GM21576 (cell line): Measurements from ENCODE around the gene PLA2G2E.

Source experiments
- ATAC-seq: cut with Tn5 transposase; IDR thresholded peaks from one replicate; pipeline ENCODE4 v1.9.1; 2021; ENCODE audit warnings: mild to moderate bottlenecking, moderate library complexity; ENCODE audit not compliant: unreplicated experiment

The PLA2G2E gene

GRCh38 chr1:19923137-19923952, at the start of gene PLA2G2E:
Gene PLA2G2E, minus strand, starts transcription at chr1:19923617. Its CDS starts 58 bp downstream, at chr1:19923559.
- ATAC-seq: no peak

DNA sequence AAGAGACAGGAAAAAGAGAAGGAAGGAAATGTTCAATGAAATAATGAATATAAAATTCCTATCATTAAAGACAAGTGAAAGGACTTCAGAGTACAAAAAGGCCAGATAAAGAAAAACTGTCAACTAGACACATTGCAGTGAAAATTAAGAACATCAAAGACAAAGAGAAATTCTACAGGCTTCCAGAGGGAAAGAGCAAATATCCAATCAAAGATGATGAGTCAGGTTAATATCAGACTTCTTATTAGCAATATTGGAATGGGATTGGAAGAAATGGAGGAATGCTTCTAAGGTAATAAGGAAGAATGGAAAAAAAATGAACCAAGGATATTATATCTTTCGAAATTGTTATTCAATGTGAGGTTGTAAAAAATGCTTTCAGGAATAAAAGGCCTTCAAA, 48.2 kb upstream of the PLA2G2E start:
- no peak for ATAC-seq

- no peak for ATAC-seq
These were observed 46.7 kb upstream of the PLA2G2E start for GRCh38 chr1:19969898-19970660.

DNA sequence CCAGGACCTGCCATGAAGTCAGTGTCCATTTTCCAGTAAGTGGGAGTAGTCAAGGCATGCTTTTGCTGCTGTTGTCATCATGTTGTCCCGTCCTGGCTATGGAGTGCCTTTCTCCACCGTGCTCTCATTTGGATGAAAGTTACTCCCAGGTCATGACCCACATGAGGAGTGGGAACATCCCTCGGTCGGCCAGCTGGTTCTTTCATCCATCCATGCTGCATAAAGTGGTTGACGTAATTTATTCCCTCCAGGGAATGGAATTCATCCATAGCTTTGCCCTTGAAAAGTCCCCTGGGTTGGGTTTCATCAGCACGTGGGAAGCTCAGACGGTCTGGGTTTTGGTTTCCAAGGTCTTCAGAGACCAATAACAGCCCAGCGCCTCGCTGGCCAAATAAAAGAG, 44.4 kb upstream of the PLA2G2E start:
- ATAC-seq: no peak

DNA sequence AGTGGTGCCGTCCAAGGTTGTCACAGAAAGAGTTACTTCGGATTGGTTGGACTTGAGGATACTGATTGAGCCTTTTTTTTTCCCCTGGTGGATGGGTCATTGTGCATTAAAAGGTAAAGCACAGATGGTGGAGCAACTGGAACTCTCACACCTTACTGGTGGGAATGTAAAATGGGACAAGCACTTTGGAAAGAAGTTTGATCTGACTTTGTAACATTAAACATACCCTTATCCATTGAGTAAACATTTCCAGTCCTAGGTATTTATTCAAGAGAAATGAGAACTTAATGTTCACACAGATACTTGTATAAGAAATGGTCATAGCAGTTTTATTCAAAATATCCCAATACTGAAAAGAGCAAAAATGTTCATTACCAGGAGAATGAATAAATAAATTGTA, 41.1 kb upstream of the PLA2G2E start:
- ATAC-seq: no peak

DNA sequence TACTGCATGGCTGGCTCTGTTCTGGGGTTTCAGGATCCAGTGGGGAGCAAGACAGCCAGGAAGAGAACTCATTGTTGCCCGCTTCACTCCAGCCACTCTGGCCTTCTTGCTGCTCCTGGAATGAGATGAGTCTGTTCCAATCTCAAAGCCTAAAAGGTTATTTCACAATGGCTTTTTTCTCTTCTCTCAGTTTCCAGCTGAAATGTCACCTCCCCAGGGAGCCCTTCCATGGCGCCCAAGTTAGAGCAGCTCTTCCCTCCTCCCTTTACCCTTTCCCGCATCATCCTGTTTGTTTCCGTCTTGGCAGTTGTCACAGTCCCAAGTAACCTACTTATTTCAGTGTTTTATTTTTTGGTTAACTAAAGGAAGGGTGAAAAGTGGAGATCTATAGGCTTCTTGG, 40.2 kb upstream of the PLA2G2E start:
- ATAC-seq: no peak

GRCh38 chr1:19960591-19960990, 37.2 kb upstream of the PLA2G2E start:
- ATAC-seq: no peak

DNA sequence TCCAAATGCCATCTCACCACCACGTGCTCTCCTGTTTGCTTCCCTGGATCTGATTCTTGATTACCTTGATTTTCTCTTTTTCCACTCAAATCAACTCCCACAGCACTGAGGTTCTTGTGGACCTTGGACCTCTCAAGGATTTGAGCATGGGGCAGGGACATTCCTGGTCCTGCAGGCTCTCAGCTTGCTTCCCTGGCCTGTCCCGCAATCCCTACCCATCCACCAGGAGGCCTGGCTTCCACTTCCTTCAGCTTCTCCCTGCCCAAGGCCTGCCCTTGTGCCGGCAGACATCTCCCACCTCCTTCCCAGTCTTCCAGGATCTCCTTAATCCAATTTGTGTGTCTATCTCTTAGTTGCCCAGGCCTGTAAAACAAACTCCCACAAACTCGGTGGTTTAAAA, 34.4 kb upstream of the PLA2G2E start:
- ATAC-seq: no peak

- no peak for ATAC-seq
These were observed 32.2 kb upstream of the PLA2G2E start for GRCh38 chr1:19955534-19956170.

DNA sequence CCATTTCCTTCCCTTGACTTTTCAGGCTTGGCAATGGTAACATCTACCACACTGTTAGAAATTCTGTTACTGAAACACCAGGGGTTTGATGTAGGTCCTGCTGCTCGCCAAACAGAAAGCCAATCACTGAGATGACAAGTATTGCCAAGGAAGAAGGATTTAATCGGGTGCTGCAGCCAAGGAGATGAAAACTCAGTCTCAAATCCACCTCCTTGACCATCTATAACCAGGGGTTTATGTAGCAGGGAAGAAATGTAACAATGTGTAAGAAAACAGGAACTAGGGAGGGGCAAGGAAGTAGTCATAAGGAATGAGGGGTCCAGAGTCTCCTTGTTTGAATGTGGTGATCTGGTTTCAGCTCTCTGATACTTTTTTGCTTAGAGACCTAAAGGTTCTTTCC, 30.6 kb upstream of the PLA2G2E start:
- no peak for ATAC-seq

GRCh38 chr1:19949016-19949415, 25.6 kb upstream of the PLA2G2E start:
- ATAC-seq: no peak

DNA sequence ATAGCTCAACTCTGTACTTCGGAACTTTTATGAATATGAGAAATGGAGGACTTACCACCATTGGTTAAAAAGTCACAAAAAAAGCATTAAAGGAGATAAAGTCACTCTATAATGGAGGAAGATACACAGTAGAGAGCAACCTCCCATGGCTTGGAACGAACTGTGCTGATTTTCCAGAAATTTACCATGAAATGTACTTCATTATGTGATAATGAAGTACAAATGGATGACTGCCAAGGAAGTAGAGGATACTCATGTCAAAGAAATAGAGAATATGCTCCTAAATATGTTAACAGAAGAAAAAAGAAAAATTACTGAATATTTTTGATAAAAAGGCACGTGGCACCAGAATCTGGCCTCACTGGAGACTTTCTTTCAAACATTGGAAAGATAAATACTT, 23.6 kb upstream of the PLA2G2E start:
- no peak for ATAC-seq

DNA sequence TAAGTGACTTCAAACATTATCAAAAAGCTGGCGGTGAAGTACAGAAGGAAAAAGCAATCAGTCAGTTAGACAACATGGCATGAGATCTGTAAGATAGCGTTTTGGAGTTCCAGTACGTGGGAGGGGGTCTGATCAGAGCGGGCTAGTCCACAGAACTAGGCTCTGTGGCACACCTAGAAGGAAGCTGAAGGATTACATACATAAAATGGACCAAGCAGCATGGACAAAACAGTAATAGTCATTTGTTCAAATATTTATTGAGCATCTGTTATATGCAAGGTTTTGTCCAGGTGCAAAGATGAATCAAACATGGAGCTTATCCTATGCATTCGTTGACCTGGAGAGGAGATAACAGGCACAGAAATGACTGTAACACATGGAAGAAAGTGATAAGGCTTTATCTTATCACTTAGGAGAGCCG, 22.9 kb upstream of the PLA2G2E start:
- no peak for ATAC-seq

GRCh38 chr1:19945914-19946313, 22.5 kb upstream of the PLA2G2E start:
- no peak for ATAC-seq

GRCh38 chr1:19942657-19943056, 19.2 kb upstream of the PLA2G2E start:
- no peak for ATAC-seq

DNA sequence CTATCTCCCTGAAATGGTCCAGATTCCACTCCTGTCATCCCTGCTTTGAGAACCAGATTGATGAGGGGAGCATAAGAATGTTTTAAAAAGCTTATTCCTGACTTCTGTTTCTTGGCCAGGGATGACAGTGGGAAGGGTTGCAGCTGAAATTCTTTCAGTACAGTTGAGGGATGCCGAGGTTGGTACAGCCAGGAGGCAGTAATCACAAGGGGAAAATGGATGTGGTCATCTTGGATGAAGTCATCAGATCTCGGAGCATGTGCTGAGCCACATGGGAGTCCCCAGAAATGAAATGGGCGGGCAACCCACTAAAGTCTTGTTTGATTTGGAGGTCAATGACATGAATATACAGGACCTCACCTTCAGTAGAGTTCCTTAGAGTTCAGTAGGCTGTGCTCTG, 18.7 kb upstream of the PLA2G2E start:
- no peak for ATAC-seq

DNA sequence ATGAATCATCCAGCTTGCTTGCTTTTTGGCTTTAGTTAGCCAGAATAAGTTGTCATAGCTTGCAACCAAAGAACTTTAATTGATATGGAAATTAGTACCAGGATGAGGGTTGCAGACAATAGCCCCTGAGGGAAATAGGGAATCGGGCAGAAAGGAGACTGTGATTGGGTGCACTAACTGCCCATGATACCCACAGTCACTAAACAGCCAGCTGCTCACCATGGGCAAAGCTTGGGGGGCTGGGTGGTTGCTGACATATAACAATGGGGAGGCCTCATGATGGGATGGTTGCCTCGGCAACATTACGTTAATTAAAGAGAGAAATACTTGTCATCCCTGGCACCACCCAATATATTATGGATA, 17.8 kb upstream of the PLA2G2E start:
- no peak for ATAC-seq

DNA sequence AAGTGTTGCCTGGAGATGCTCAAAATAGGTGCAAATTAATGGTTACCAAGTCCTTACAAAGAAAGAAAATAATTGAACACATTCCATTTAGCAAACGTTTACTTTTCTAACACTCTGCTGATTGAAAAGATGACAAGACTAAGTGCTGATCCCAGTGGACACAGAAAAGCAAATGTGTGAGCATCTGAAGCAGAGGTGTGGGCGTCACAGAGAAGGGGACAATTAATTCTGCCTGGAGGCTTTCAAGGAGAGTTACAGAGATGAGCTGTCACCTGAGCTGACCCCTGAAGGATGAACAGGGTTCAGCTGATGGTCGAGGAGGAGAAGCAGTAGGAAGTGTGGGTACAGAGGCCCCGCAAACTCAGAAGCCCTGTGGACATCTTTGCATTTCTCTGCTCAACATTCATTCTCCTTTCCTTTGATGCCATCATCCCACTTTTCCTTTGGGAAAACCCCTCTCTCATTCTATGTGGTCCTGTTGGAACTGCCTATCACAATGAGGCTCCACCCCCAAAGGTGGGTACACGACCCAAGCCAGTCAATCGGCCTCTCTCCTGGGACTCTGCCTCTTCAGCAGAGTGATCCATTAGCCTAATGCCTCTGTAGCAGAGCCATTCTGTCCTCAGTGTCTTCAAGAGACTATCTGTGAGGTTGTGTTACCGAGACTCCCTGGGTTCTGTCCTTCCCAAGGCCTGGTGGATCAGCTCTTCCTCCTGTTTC, 17.2 kb upstream of the PLA2G2E start:
- no peak for ATAC-seq

DNA sequence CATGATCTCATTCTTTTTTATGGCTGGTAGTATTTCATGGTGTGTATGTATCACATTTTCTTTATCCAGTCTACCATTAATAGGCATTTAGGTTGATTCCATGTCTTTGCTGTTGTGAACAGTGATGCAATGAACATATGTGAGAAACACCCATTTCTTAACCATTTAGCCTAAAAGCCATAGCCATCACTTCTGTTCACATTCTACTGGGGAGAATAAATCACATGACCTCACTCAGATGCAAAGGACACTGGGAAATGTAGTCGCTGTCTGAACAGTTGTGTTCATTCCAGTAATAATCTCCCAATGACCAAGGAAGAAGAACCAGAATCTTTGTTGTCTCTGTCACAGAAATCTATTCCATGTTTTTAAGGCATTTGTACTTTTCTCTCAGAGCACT, 15.1 kb upstream of the PLA2G2E start:
- ATAC-seq: no peak

GRCh38 chr1:19936061-19936750, 12.8 kb upstream of the PLA2G2E start:
- no peak for ATAC-seq

GRCh38 chr1:19934336-19934735, 10.9 kb upstream of the PLA2G2E start:
- ATAC-seq: no peak
